HG02884 (cell line): ENCODE measurements around the gene SCYGR2.
"Not testable (repeated sequence)": the region's sequence is repeated elsewhere in the genome, so short reads cannot be mapped to it uniquely, and the experiment has no call there.

Experiments
- ATAC-seq: cut with Tn5 transposase; IDR thresholded peaks from one replicate; pipeline ENCODE4 v1.9.1; 2021; ENCODE audit warnings: mild to moderate bottlenecking, moderate library complexity; ENCODE audit not compliant: unreplicated experiment

SCYGR2 gene

DNA sequence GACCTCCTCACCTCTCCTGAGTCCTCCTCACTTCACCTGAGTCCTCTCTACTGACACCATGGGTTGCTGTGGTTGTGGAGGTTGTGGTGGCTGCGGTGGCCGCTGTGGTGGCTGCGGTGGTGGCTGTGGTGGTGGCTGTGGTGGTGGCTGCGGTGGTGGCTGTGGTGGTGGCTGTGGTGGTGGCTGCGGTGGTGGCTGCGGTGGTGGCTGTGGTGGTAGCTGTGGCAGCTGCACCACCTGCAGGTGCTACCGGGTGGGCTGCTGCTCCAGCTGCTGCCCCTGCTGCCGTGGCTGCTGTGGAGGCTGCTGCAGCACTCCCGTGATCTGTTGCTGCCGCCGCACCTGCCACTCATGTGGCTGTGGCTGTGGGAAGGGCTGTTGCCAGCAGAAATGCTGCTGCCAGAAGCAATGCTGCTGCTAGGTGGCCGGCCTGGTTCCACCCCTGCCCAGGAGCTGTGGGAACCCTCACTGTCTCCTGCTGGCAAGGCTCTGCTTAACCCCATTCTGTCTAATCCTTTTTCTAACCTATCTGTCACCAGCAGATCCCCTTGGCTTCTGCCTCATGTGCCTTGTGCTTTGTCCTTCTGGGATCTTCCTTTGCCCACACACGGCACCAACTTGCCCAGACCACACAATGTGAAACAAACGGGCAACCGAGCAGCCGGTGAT, at the start of gene SCYGR2:
TSS of gene SCYGR2 (plus strand) at position 59 of the 669 bp plus-strand sequence. CDS start at position 59, 0 bp downstream.
- ATAC-seq, result not testable (repeated sequence)

DNA sequence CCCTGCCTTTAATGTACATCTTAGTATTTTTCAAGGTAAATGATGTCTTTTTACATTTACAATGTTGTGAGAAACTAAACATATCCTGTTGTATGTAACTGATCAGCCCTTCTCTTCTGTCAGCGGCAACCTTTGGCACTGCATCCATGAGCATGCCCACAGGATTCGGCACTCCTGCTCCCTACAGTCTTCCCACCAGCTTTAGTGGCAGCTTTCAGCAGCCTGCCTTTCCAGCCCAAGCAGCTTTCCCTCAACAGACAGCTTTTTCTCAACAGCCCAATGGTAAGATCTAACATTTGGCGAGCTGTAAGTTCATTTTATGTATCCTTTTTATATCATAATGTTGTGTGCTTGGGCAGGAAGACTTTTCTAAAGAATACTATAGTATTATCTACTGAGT, 46.9 kb upstream of the SCYGR2 start:
- ATAC-seq, result no peak

GRCh38 chr2:227562581-227562980, 36.1 kb upstream of the SCYGR2 start:
- no peak for ATAC-seq

DNA sequence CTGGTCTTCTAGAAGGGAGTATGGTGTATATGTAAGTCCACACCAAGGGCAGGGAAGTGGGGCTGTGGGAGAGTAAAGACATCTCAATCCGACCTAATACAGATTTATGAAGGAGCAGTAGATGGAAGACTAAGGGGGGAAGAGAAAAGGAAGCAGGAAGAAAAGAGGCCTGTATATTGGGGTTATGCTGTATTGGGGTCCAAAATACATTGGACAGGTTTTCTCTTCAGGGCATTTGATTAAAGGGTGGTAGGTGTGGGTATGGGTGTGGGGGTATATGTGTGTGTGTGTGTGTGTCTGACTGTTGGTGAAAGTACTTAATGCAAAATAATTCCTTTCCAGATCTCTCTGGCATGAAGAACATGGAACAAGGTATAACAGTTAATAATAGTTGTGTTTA, 33.6 kb upstream of the SCYGR2 start:
- ATAC-seq, result no peak

GRCh38 chr2:227566012-227566411, 32.7 kb upstream of the SCYGR2 start:
- no peak for ATAC-seq

DNA sequence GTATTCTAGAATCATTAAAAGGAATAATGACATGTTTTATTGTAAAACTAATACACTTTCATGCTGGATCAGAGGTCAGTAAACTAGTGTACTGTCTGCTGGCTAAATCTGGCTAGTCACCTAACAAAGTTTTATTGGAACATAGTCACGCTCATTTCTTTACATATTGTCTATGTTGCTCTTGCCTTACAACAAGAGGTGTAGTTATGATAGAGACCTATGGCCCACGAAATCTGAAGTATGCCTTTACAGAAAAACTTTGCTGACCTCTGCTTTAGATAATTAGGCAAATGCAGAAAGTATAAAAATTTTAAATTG, 29.9 kb upstream of the SCYGR2 start:
- no peak for ATAC-seq

DNA sequence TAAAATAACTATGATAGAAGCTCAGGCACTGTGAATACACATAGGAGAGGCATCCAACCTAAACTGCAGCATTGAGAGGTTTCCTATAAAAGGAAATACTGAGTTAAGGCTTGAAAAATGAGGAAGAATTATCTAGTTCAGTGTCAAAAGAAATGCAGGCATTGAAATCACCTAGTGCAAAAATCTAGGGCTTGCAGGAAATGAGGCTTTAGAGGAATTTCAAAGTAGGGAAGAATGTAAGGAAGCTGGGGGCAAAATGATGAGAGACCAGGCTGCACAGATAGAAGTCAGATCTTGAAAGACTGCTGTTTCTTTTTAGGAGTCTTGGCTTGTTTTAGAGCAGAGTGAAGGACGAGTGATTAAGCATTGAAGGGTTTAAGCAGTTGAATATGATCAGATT, 28.1 kb upstream of the SCYGR2 start:
- no peak for ATAC-seq

DNA sequence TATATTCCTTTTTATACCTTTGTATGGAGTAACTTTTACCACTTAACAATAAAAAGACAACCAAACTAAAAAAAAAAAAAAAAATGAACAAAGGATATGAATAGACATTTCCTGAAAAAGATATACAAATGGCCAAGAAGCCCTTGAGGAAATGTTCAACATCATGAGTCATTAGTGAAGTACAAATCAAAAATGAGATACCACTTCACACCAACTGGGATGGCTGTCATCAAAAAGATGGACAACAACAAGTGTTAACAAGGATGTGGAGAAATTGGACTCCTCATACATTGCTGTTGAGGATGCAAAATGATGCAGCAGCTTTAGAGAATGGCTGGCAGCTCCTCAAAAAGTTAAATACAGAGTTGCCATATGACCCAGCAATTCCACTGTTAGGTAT, 22.6 kb upstream of the SCYGR2 start:
- no peak for ATAC-seq

DNA sequence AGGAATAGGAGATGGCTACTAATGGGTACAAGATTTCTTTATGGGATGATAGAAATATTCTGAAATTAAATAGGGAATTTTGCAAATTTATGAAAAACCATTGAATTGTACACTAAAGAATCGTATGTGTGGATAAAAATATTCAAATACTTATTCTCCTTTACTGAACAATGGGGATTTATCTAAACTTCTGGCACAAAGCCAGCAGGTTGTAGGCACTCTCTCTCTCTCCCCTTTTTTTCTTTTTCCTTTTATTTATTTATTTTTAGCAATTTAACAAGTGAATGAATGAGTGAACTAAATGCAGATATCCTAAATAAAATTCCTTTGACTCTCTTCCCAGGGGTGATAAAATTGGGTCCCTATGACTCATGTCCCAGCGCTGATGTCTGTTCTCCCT, 21.9 kb upstream of the SCYGR2 start:
- no peak for ATAC-seq

DNA sequence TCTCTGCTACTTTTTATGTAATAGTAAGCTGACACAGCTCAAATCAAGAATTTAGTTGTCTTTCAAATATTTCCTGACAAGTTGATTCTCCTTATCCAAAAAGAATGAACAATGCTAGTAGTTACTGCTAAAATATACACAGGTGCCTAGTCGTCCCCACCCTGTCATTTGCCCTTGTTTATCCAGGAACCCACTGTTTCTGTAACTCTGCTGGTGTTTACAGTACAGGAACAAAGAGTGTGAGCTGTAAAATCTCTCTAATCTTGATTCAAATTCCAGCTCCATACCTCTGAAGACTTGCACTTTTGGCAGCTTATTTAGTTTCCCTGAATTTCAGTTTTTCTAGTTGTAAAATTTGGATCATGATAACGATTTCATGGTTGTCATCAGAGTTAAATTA, 21.1 kb upstream of the SCYGR2 start:
- no peak for ATAC-seq

- no peak for ATAC-seq
Measured at GRCh38 chr2:227578642-227579041, 20.1 kb upstream of the SCYGR2 start.

DNA sequence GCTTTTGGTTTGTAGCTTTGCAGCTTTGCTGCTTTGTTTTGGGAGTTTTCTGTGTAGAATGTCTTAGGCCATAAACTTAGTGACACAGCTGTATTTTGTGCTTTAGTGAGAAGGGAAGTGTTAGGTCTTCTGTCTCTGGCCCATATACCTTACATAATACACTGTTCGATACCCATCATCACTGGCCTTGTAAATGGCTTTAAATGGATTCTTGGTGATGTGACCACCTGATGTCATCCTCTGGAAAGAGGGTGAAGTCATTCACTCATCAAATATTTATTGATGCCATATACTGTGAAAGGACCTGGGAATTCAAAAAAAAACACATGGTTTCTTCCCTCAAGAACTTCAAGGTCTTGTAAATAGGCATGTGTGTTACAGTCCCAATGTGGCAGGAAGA, 18.9 kb upstream of the SCYGR2 start:
- ATAC-seq, result no peak

- ATAC-seq, result no peak
Measured at GRCh38 chr2:227582369-227582768, 16.3 kb upstream of the SCYGR2 start.

- ATAC-seq, result peak; percentile 86
Measured at GRCh38 chr2:227592694-227593387, 5.9 kb upstream of the SCYGR2 start.

DNA sequence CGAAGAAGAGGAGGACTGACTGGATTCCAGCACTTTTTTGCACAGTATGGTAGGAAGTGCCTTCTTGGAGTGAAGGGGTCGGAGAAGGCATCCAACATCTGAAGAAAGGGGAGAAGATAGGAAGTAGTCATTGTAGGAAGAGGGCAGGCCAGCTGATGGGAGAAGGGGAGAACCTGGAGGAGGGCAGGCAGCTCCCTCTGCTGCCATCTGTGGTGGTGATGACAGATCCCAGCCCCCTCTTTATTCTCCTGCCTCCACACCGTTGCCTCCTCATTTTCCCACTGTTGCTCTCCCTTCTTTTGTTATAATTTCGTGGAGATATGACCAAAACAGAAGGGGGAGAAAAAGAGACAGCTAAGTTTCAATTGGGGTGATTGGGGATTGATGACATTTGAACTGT, 2.9 kb upstream of the SCYGR2 start:
- ATAC-seq, result no peak

DNA sequence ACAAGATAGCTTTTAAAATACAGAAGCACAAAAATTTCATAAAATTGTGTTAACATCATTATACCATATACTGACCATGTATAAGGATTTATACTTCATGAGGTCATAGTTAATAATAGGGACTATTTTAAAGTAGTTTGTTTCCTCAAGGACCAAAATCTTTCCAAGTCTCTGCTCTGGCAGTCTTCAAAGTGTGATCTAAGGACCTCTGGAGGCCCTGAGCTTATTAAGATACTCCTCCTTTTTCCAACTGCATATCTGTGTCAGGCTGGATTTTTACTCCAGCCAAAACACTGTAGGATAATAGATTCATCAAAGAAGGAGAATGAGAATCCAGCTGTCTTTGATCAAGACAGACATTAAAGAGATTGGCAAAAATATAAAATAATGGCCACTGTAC, 1.7 kb upstream of the SCYGR2 start:
- ATAC-seq, result no peak

GRCh38 chr2:227597998-227598397, 695 bp upstream of the SCYGR2 start:
- no peak for ATAC-seq

DNA sequence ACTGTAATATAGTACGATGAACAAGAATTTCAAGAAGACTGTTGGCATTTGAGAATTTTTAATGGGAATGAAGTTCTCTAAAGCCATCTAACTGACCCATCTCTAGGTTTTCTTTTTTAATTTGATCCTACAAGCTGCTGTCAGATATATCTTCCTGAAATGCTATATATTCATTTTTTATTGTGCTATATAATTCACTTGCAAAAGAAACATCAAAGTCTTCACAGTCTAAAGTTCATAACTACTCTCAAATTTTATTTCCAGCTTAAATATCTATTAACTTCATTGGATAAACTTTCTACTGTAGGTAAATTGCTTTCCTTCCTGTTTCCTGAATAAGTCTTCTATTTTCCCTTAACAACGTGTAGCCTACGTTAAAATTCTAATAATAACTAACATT, 3.7 kb downstream of the SCYGR2 start:
- ATAC-seq, result no peak

- ATAC-seq, result no peak
Measured at GRCh38 chr2:227606476-227606875, 7.8 kb downstream of the SCYGR2 start.

GRCh38 chr2:227607941-227608340, 9.2 kb downstream of the SCYGR2 start:
- no peak for ATAC-seq

DNA sequence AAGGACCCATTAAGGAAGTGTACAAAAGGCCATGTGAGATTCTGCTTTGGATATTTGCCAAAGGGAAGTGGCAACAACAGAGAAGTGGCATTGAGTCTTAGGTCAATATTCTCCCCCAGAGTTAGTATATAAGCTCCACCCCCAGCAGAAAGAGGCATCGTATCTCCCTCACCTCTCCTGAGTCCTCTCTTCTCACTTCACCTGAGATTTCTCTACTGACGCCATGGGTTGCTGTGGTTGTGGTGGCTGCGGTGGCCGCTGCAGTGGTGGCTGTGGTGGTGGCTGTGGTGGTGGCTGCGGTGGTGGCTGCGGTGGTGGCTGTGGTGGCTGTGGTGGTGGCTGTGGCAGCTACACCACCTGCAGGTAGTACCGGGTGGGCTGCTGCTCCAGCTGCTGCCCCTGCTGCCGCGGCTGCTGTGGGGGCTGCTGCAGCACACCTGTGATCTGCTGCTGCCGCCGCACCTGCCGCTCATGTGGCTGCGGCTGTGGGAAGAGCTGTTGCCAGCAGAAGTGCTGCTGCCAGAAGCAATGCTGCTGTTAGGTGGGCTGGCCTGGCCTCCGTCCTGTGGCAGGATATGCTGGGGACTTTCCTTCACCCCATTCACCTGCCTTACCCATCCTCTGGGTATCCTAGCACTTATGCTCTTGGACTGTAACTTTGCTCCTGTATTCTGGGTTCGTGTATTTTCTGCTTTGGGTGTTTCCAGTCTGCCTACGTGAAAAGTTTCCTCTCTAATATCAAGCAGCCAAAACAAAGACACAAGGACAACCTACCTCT, 10.1 kb downstream of the SCYGR2 start:
- no peak for ATAC-seq

DNA sequence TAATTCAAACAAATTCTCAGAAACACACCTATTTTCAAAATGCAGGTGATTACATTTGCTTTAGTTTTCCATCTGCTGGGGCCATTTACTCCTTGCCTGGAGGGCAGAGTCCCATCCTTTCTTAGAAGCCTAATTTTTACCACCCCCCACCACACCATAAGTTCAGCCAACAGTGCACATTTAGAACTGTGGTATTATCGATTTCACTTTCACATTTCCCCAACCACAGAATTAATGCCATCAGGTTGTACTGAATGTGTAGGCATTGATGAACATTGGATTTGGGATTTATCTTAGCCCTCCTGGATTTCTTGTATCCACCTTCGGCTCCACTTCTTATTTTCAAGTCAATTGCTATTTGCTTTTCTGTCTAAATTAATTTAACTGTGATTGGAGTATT, 11.4 kb downstream of the SCYGR2 start:
- no peak for ATAC-seq
